PC-9 (cell line): ENCODE data around the gene KCTD21.

ENCODE experiments used
- EZH2 ChIP-seq: fragments of 200-600 bp; sonication (generic); IDR thresholded peaks from 2 replicates; pipeline ENCODE4 v1.8.0; 2017; ENCODE audit warnings: antibody characterized with exemption, low read depth
- TF ChIP-seq, protein P1 (sequence below): fragments of 200-600 bp; sonication (generic); conservative IDR thresholded peaks from 2 replicates; pipeline ENCODE4 v1.6.1; 2017; ENCODE audit warnings: mixed run types, antibody characterized with exemption, mild to moderate bottlenecking, moderate library complexity

DNA sequence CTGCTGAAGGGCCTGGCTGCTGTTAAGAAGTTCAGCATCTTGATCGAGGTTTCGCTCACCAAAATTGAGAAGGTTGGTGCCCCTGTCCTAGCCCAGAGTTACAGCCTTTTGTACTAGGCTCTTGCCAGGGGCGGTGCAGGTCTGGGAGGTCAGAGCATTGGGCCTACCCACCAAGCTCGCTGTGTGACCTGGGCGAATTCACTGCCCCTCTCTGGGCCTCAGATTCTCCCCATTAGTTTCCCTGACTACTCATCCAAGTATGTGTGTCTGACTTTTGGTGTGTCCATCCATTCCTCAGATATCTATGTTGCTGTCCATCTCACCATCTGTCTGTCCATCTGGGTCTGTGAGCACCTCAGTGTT is 11.2 kb upstream of the KCTD21 start:
- no peak for TF ChIP-seq EZH2
- TF ChIP-seq, protein P1, sequence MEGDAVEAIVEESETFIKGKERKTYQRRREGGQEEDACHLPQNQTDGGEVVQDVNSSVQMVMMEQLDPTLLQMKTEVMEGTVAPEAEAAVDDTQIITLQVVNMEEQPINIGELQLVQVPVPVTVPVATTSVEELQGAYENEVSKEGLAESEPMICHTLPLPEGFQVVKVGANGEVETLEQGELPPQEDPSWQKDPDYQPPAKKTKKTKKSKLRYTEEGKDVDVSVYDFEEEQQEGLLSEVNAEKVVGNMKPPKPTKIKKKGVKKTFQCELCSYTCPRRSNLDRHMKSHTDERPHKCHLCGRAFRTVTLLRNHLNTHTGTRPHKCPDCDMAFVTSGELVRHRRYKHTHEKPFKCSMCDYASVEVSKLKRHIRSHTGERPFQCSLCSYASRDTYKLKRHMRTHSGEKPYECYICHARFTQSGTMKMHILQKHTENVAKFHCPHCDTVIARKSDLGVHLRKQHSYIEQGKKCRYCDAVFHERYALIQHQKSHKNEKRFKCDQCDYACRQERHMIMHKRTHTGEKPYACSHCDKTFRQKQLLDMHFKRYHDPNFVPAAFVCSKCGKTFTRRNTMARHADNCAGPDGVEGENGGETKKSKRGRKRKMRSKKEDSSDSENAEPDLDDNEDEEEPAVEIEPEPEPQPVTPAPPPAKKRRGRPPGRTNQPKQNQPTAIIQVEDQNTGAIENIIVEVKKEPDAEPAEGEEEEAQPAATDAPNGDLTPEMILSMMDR: no peak
